DMS114 treated with DMSO at 0.1 percent for 48 hours (cell line): Measurements from ENCODE around the gene ADGRA1.
"Not testable (repeated sequence)": the region's sequence is repeated elsewhere in the genome, so short reads cannot be mapped to it uniquely, and the experiment has no call there.

Experiments
- DNase-seq: peaks from one replicate; lab custom pipeline; 2025; ENCODE audit not compliant: unreplicated experiment; lab: John Stamatoyannopoulos, UW

ADGRA1 gene

GRCh38 chr10:133087679-133088178, at the start of gene ADGRA1:
Gene ADGRA1 (plus strand): TSS chr10:133087924. CDS start chr10:133088910, 986 bp downstream.
- DNase-seq, result peak; percentile 25

GRCh38 chr10:133038036-133038823, 49.5 kb upstream of the ADGRA1 start:
- DNase-seq, result no peak

- DNase-seq, result no peak
Observed at GRCh38 chr10:133039107-133039802, 48.5 kb upstream of the ADGRA1 start.

- DNase-seq, result no peak
Observed at GRCh38 chr10:133039803-133040165, 47.9 kb upstream of the ADGRA1 start.

GRCh38 chr10:133040198-133040597, 47.5 kb upstream of the ADGRA1 start:
- DNase-seq, result no peak

- no peak for DNase-seq
Observed at GRCh38 chr10:133041101-133041500, 46.6 kb upstream of the ADGRA1 start.

- DNase-seq, result no peak
Observed at GRCh38 chr10:133042061-133042460, 45.7 kb upstream of the ADGRA1 start.

GRCh38 chr10:133042816-133043215, 44.9 kb upstream of the ADGRA1 start:
- DNase-seq, result no peak

- no peak for DNase-seq
Observed at GRCh38 chr10:133043541-133044225, 44.0 kb upstream of the ADGRA1 start.

- DNase-seq, result no peak
Observed at GRCh38 chr10:133044401-133044811, 43.3 kb upstream of the ADGRA1 start.

GRCh38 chr10:133045556-133046389, 42.0 kb upstream of the ADGRA1 start:
- DNase-seq, result no peak

- DNase-seq, result no peak
Observed at GRCh38 chr10:133046390-133046765, 41.3 kb upstream of the ADGRA1 start.

GRCh38 chr10:133047526-133048123, 40.1 kb upstream of the ADGRA1 start:
- DNase-seq, result no peak

GRCh38 chr10:133048266-133048665, 39.5 kb upstream of the ADGRA1 start:
- no peak for DNase-seq

GRCh38 chr10:133048926-133049325, 38.8 kb upstream of the ADGRA1 start:
- DNase-seq, result no peak

- no peak for DNase-seq
Observed at GRCh38 chr10:133049639-133050038, 38.1 kb upstream of the ADGRA1 start.

- DNase-seq, result no peak
Observed at GRCh38 chr10:133050371-133050770, 37.4 kb upstream of the ADGRA1 start.

GRCh38 chr10:133052076-133052475, 35.6 kb upstream of the ADGRA1 start:
- DNase-seq, result no peak

- not testable (repeated sequence) for DNase-seq
Observed at GRCh38 chr10:133053527-133054133, 34.1 kb upstream of the ADGRA1 start.

GRCh38 chr10:133055470-133055869, 32.3 kb upstream of the ADGRA1 start:
- no peak for DNase-seq
